Retina (tissue), 1 donor: ENCODE data around the gene FAM131B.
"Not testable (repeated sequence)": the region's sequence is repeated elsewhere in the genome, so short reads cannot be mapped to it uniquely, and the experiment has no call there.

Source experiments
- DNase-seq: peaks from one replicate; pipeline ENCODE4 v3.0.0-alpha.2; 2016

The FAM131B gene

GRCh38 chr7:143394777-143395176, 32.3 kb upstream of the FAM131B start:
- DNase-seq = no peak

GRCh38 chr7:143394068-143394467, 31.6 kb upstream of the FAM131B start:
- DNase-seq = no peak

GRCh38 chr7:143393267-143394041, 30.9 kb upstream of the FAM131B start:
- no peak for DNase-seq

GRCh38 chr7:143392875-143393266, 30.4 kb upstream of the FAM131B start:
- no peak for DNase-seq

GRCh38 chr7:143392427-143392826, 29.9 kb upstream of the FAM131B start:
- DNase-seq = not testable (repeated sequence)

- DNase-seq = no peak
Observed at GRCh38 chr7:143391462-143392404, 29.2 kb upstream of the FAM131B start.

GRCh38 chr7:143390773-143391317, 28.3 kb upstream of the FAM131B start:
- DNase-seq = no peak

GRCh38 chr7:143390104-143390772, 27.7 kb upstream of the FAM131B start:
- no peak for DNase-seq

- no peak for DNase-seq
Observed at GRCh38 chr7:143389316-143390103, 27.0 kb upstream of the FAM131B start.

- no peak for DNase-seq
Observed at GRCh38 chr7:143388491-143389101, 26.1 kb upstream of the FAM131B start.

GRCh38 chr7:143388051-143388450, 25.5 kb upstream of the FAM131B start:
- DNase-seq = no peak

GRCh38 chr7:143387156-143387975, 24.9 kb upstream of the FAM131B start:
- DNase-seq = no peak

GRCh38 chr7:143385891-143386781, 23.6 kb upstream of the FAM131B start:
- no peak for DNase-seq

- no peak for DNase-seq
Observed at GRCh38 chr7:143384661-143385631, 22.4 kb upstream of the FAM131B start.

GRCh38 chr7:143384148-143384547, 21.6 kb upstream of the FAM131B start:
- DNase-seq = no peak

GRCh38 chr7:143383642-143383957, 21.1 kb upstream of the FAM131B start:
- no peak for DNase-seq

GRCh38 chr7:143382791-143383641, 20.5 kb upstream of the FAM131B start:
- DNase-seq = no peak
